ENCODE data around the gene DHODH.

DHODH gene

DNA sequence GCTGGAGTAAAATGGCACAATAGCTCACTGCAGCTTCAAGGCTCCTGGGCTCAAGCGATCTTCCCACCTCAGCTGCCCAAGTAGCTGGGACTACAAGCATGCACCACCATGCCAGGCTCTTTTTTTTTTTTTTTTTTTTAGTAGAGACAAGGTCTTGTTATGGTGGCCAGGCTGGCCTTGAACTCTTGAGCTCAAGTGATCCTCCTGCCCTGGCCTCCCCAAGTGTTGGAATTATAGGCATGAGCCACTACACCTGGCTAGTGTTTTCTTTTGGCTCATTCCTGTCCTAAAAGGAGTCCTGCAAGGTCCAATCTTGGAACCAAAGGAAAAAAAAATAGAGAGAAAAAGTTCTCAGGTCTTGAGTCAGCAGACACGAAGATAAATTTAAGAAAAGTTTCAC, 39.2 kb upstream of the DHODH start:
- TF ChIP-seq REST (IDR thresholded peaks at IDR 0.05; ENCODE audit: insufficient read depth in 1 of 2, low read depth in 2 of 2, low read length in 2 of 2): no peak

- TF ChIP-seq POLR2AphosphoS5 (IDR thresholded peaks at IDR 0.05; ENCODE audit: low read depth, low read length) (no peak), TAF1 (IDR thresholded peaks at IDR 0.05; ENCODE audit: borderline replicate concordance, insufficient read depth, low read length) (no peak), FOXP2 (optimal IDR thresholded peaks at IDR 0.05; ENCODE audit: borderline replicate concordance, extremely low read depth, extremely low read length, insufficient read depth) (no peak), REST (IDR thresholded peaks at IDR 0.05; ENCODE audit: insufficient read depth in 1 of 2, low read depth in 2 of 2, low read length in 2 of 2) (no peak), SIN3A (IDR thresholded peaks at IDR 0.05; ENCODE audit: borderline replicate concordance, insufficient read depth, low read length) (no peak)
Measured at GRCh38 chr16:71971571-71971970, 37.0 kb upstream of the DHODH start.

GRCh38 chr16:71972356-71972755, 36.2 kb upstream of the DHODH start:
- TF ChIP-seq FOXP2 (optimal IDR thresholded peaks at IDR 0.05; ENCODE audit: borderline replicate concordance, extremely low read depth, extremely low read length, insufficient read depth): no peak
- no peak for TF ChIP-seq SIN3A (IDR thresholded peaks at IDR 0.05; ENCODE audit: borderline replicate concordance, insufficient read depth, low read length)
- no peak for TF ChIP-seq TAF1 (IDR thresholded peaks at IDR 0.05; ENCODE audit: borderline replicate concordance, insufficient read depth, low read length)
- TF ChIP-seq REST (IDR thresholded peaks at IDR 0.05; ENCODE audit: insufficient read depth in 1 of 2, low read depth in 2 of 2, low read length in 2 of 2): no peak
- TF ChIP-seq POLR2AphosphoS5 (IDR thresholded peaks at IDR 0.05; ENCODE audit: low read depth, low read length): no peak

- TF ChIP-seq SIN3A (IDR thresholded peaks at IDR 0.05; ENCODE audit: borderline replicate concordance, insufficient read depth, low read length) (no peak), FOXP2 (optimal IDR thresholded peaks at IDR 0.05; ENCODE audit: borderline replicate concordance, extremely low read depth, extremely low read length, insufficient read depth) (no peak), REST (IDR thresholded peaks at IDR 0.05; ENCODE audit: insufficient read depth in 1 of 2, low read depth in 2 of 2, low read length in 2 of 2) (no peak), TAF1 (IDR thresholded peaks at IDR 0.05; ENCODE audit: borderline replicate concordance, insufficient read depth, low read length) (no peak), POLR2AphosphoS5 (IDR thresholded peaks at IDR 0.05; ENCODE audit: low read depth, low read length) (no peak)
Measured at GRCh38 chr16:71973001-71973400, 35.5 kb upstream of the DHODH start.

- TF ChIP-seq SIN3A (IDR thresholded peaks at IDR 0.05; ENCODE audit: borderline replicate concordance, insufficient read depth, low read length) (no peak), FOXP2 (optimal IDR thresholded peaks at IDR 0.05; ENCODE audit: borderline replicate concordance, extremely low read depth, extremely low read length, insufficient read depth) (no peak), REST (IDR thresholded peaks at IDR 0.05; ENCODE audit: insufficient read depth in 1 of 2, low read depth in 2 of 2, low read length in 2 of 2) (no peak), TAF1 (IDR thresholded peaks at IDR 0.05; ENCODE audit: borderline replicate concordance, insufficient read depth, low read length) (no peak), POLR2AphosphoS5 (IDR thresholded peaks at IDR 0.05; ENCODE audit: low read depth, low read length) (no peak)
Measured at GRCh38 chr16:71974068-71974818, 34.3 kb upstream of the DHODH start.
